ENCODE measurements around the gene CAPZB.

DNA sequence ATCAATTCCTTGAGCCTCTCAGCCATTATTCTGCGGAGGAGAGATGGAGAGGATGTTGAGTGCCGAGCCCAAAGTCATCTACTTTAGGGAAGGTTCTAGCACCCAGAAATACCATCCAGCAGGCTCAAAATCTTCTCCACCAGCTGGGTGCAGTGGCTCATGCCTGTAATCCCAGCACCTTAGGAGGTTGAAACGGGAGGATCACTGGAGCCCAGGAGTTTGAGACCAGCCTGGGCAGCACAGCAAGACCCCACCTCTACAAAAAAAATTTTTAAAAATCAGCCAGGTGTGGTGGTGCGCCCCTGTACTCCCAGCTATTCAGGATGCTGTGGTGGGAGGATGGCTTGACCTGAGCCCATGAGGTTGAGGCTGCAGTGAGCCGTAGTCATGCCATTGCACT is 39.5 kb upstream of the CAPZB start:
- TF ChIP-seq EZH2 (IDR thresholded peaks at IDR 0.05; ENCODE audit: borderline replicate concordance, low read depth, low read length, severe bottlenecking) (no peak), FOS (IDR thresholded peaks at IDR 0.05; ENCODE audit: borderline replicate concordance, insufficient read depth, low read length) (no peak), POLR2AphosphoS5 (IDR thresholded peaks at IDR 0.05; ENCODE audit: insufficient read depth, low read depth, low read length) (no peak), POLR2A (IDR thresholded peaks at IDR 0.05; ENCODE audit: low read depth, low read length) (no peak), MYC (IDR thresholded peaks at IDR 0.05; ENCODE audit: low read depth, low read length) (no peak)
- TF ChIP-seq, protein P1, sequence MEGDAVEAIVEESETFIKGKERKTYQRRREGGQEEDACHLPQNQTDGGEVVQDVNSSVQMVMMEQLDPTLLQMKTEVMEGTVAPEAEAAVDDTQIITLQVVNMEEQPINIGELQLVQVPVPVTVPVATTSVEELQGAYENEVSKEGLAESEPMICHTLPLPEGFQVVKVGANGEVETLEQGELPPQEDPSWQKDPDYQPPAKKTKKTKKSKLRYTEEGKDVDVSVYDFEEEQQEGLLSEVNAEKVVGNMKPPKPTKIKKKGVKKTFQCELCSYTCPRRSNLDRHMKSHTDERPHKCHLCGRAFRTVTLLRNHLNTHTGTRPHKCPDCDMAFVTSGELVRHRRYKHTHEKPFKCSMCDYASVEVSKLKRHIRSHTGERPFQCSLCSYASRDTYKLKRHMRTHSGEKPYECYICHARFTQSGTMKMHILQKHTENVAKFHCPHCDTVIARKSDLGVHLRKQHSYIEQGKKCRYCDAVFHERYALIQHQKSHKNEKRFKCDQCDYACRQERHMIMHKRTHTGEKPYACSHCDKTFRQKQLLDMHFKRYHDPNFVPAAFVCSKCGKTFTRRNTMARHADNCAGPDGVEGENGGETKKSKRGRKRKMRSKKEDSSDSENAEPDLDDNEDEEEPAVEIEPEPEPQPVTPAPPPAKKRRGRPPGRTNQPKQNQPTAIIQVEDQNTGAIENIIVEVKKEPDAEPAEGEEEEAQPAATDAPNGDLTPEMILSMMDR (IDR thresholded peaks at IDR 0.05; ENCODE audit: extremely low read depth in 1 of 2, insufficient read depth in 1 of 2, low read depth in 1 of 2, low read length in 2 of 2): no peak
- TF ChIP-seq, protein P2, sequence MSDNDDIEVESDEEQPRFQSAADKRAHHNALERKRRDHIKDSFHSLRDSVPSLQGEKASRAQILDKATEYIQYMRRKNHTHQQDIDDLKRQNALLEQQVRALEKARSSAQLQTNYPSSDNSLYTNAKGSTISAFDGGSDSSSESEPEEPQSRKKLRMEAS (IDR thresholded peaks at IDR 0.05; ENCODE audit: insufficient read depth, insufficient read length): no peak
